GM19452 (cell line): Measurements from ENCODE around the gene KIF26B.

ENCODE experiments used
- ATAC-seq: cut with Tn5 transposase; IDR thresholded peaks from one replicate; pipeline ENCODE4 v1.9.1; 2021; ENCODE audit not compliant: unreplicated experiment

KIF26B gene

GRCh38 chr1:245234217-245235081 is 79.7 kb downstream of the KIF26B start:
- ATAC-seq = no peak

GRCh38 chr1:245235156-245235555 is 80.4 kb downstream of the KIF26B start:
- ATAC-seq = no peak

- ATAC-seq = no peak
Measured at GRCh38 chr1:245240648-245241165, 85.9 kb downstream of the KIF26B start.

- no peak for ATAC-seq
Measured at GRCh38 chr1:245241526-245242130, 86.8 kb downstream of the KIF26B start.

GRCh38 chr1:245242989-245243388 is 88.2 kb downstream of the KIF26B start:
- no peak for ATAC-seq

GRCh38 chr1:245245021-245245667 is 90.4 kb downstream of the KIF26B start:
- ATAC-seq = no peak

GRCh38 chr1:245246433-245246832 is 91.6 kb downstream of the KIF26B start:
- ATAC-seq = no peak

- ATAC-seq = no peak
Measured at GRCh38 chr1:245247356-245247755, 92.6 kb downstream of the KIF26B start.

- ATAC-seq = no peak
Measured at GRCh38 chr1:245247801-245248200, 93.0 kb downstream of the KIF26B start.

- ATAC-seq = no peak
Measured at GRCh38 chr1:245248231-245248731, 93.5 kb downstream of the KIF26B start.

GRCh38 chr1:245255783-245256182 is 101.0 kb downstream of the KIF26B start:
- ATAC-seq = no peak

GRCh38 chr1:245256528-245256927 is 101.7 kb downstream of the KIF26B start:
- no peak for ATAC-seq

GRCh38 chr1:245258271-245258920 is 103.6 kb downstream of the KIF26B start:
- no peak for ATAC-seq

GRCh38 chr1:245260110-245260882 is 105.5 kb downstream of the KIF26B start:
- ATAC-seq = no peak

- no peak for ATAC-seq
Measured at GRCh38 chr1:245260883-245261282, 106.1 kb downstream of the KIF26B start.

GRCh38 chr1:245261786-245262185 is 107.0 kb downstream of the KIF26B start:
- no peak for ATAC-seq

- no peak for ATAC-seq
Measured at GRCh38 chr1:245263529-245264095, 108.8 kb downstream of the KIF26B start.

GRCh38 chr1:245264226-245264625 is 109.4 kb downstream of the KIF26B start:
- ATAC-seq = no peak

- no peak for ATAC-seq
Measured at GRCh38 chr1:245266105-245266504, 111.3 kb downstream of the KIF26B start.

GRCh38 chr1:245270063-245270462 is 115.3 kb downstream of the KIF26B start:
- ATAC-seq = no peak
